ENCODE measurements around the gene CALCOCO1.

The CALCOCO1 gene

GRCh38 chr12:53700567-53700966 is 26.7 kb downstream of the CALCOCO1 start:
- no peaks in the 10 kb centered on the region for H3K79me1 ChIP-seq (replicated peaks; ENCODE audit: low read length, poor library complexity, severe bottlenecking)
- H3K9me3 ChIP-seq (ENCODE audit: control insufficient read depth, low read length) = no peaks in the 10 kb centered on the region
- no peak overlapping the region for H3K14ac ChIP-seq (ENCODE audit: low read length in 2 of 2)
- H3K23ac ChIP-seq (ENCODE audit: low read length in 2 of 2) = no peak overlapping the region
- no peak overlapping the region for H3K27ac ChIP-seq (ENCODE audit: low read length, poor library complexity, severe bottlenecking)
- H3K18ac ChIP-seq (ENCODE audit: low read depth in 1 of 2, low read length in 2 of 2) = no peak overlapping the region
- peaks cover 8% of the 10 kb centered on the region for H3K4me1 ChIP-seq (ENCODE audit: control insufficient read depth, insufficient read depth, low read depth, low read length)
- H2AK5ac ChIP-seq (ENCODE audit: low read length, severe bottlenecking) = no peak overlapping the region
- no peak for DNase-seq
- H3K9ac ChIP-seq (ENCODE audit: low read length) = no peak overlapping the region
- H3K27me3 ChIP-seq (ENCODE audit: control insufficient read depth in 1 of 2, insufficient read depth in 1 of 2, low read length in 2 of 2) = peaks cover 58 to 71% of the 10 kb centered on the region in 2 experiments
- no peak overlapping the region for H2BK5ac ChIP-seq (ENCODE audit: low read depth, low read length, poor library complexity, severe bottlenecking)
- no peak overlapping the region for H4K91ac ChIP-seq (ENCODE audit: low read length)
- no peak overlapping the region for H2BK120ac ChIP-seq (ENCODE audit: low read depth, low read length)
- H2AFZ ChIP-seq (ENCODE audit: low read depth, low read length) = no peak overlapping the region
- no peak overlapping the region for H3K4ac ChIP-seq (ENCODE audit: low read depth in 1 of 2, low read length in 2 of 2)
- H3K4me2 ChIP-seq (ENCODE audit: low read length, poor library complexity, severe bottlenecking) = no peak overlapping the region
- no peak overlapping the region for H2BK15ac ChIP-seq (ENCODE audit: low read depth, poor library complexity, severe bottlenecking)
- H2BK12ac ChIP-seq (ENCODE audit: low read length in 2 of 2) = no peak overlapping the region
- WGBS = 73% methylated on average over 5 of the region's 6 CpGs
- H3K4me3 ChIP-seq (ENCODE audit: insufficient read depth in 1 of 2, low read depth in 1 of 2, low read length in 2 of 2) = no peak overlapping the region
- no peaks in the 10 kb centered on the region for H3K36me3 ChIP-seq (ENCODE audit: control insufficient read depth in 1 of 2, insufficient read depth in 2 of 2, low read depth in 1 of 2, low read length in 2 of 2)
- H4K8ac ChIP-seq (ENCODE audit: low read length) = no peak overlapping the region

- no peak overlapping the region for H3K9ac ChIP-seq (ENCODE audit: low read length)
- H3K23ac ChIP-seq (ENCODE audit: low read length in 2 of 2) = no peak overlapping the region
- H3K4ac ChIP-seq (ENCODE audit: low read depth in 1 of 2, low read length in 2 of 2) = no peak overlapping the region
- H3K9me3 ChIP-seq (ENCODE audit: control insufficient read depth, low read length) = no peaks in the 10 kb centered on the region
- no peak overlapping the region for H2AK5ac ChIP-seq (ENCODE audit: low read length, severe bottlenecking)
- no peak overlapping the region for H2AFZ ChIP-seq (ENCODE audit: low read depth, low read length)
- peak overlapping the region; percentile 13 for H4K8ac ChIP-seq (ENCODE audit: low read length)
- no peak overlapping the region for H2BK120ac ChIP-seq (ENCODE audit: low read depth, low read length)
- no peak overlapping the region for H3K4me2 ChIP-seq (ENCODE audit: low read length, poor library complexity, severe bottlenecking)
- no peaks in the 10 kb centered on the region for H3K79me1 ChIP-seq (replicated peaks; ENCODE audit: low read length, poor library complexity, severe bottlenecking)
- peaks cover 61 to 70% of the 10 kb centered on the region in 2 experiments for H3K27me3 ChIP-seq (ENCODE audit: control insufficient read depth in 1 of 2, insufficient read depth in 1 of 2, low read length in 2 of 2)
- H3K18ac ChIP-seq (ENCODE audit: low read depth in 1 of 2, low read length in 2 of 2) = no peak overlapping the region
- H4K91ac ChIP-seq (ENCODE audit: low read length) = no peak overlapping the region
- no peak overlapping the region for H3K27ac ChIP-seq (ENCODE audit: low read length, poor library complexity, severe bottlenecking)
- no peak overlapping the region for H3K4me3 ChIP-seq (ENCODE audit: insufficient read depth in 1 of 2, low read depth in 1 of 2, low read length in 2 of 2)
- 62% methylated on average over 5 of the region's 5 CpGs for WGBS
- H2BK15ac ChIP-seq (ENCODE audit: low read depth, poor library complexity, severe bottlenecking) = no peak overlapping the region
- H3K4me1 ChIP-seq (ENCODE audit: control insufficient read depth, insufficient read depth, low read depth, low read length) = peaks cover 11% of the 10 kb centered on the region
- no peak overlapping the region for H3K14ac ChIP-seq (ENCODE audit: low read length in 2 of 2)
- no peak overlapping the region for H2BK12ac ChIP-seq (ENCODE audit: low read length in 2 of 2)
- no peak for DNase-seq
- no peak overlapping the region for H2BK5ac ChIP-seq (ENCODE audit: low read depth, low read length, poor library complexity, severe bottlenecking)
- H3K36me3 ChIP-seq (ENCODE audit: control insufficient read depth in 1 of 2, insufficient read depth in 2 of 2, low read depth in 1 of 2, low read length in 2 of 2) = no peaks in the 10 kb centered on the region
Measured at GRCh38 chr12:53699678-53700025, 27.6 kb downstream of the CALCOCO1 start.

GRCh38 chr12:53698948-53699677 is 28.1 kb downstream of the CALCOCO1 start:
- Histone ChIP-seq H2AK5ac (ENCODE audit: low read length, severe bottlenecking) (no peak overlapping the region), H3K9me3 (ENCODE audit: control insufficient read depth, low read length) (no peaks in the 10 kb centered on the region), H2BK12ac (ENCODE audit: low read length in 2 of 2) (no peak overlapping the region), H4K8ac (ENCODE audit: low read length) (no peak overlapping the region), H3K4me1 (ENCODE audit: control insufficient read depth, insufficient read depth, low read depth, low read length) (peaks cover 11% of the 10 kb centered on the region), H3K4me2 (ENCODE audit: low read length, poor library complexity, severe bottlenecking) (no peak overlapping the region), H3K14ac (ENCODE audit: low read length in 2 of 2) (no peak overlapping the region), H3K23ac (ENCODE audit: low read length in 2 of 2) (no peak overlapping the region), H3K27me3 (ENCODE audit: control insufficient read depth in 1 of 2, insufficient read depth in 1 of 2, low read length in 2 of 2) (peaks cover 64 to 67% of the 10 kb centered on the region in 2 experiments), H2AFZ (ENCODE audit: low read depth, low read length) (no peak overlapping the region), H3K9ac (ENCODE audit: low read length) (no peak overlapping the region), H3K36me3 (ENCODE audit: control insufficient read depth in 1 of 2, insufficient read depth in 2 of 2, low read depth in 1 of 2, low read length in 2 of 2) (no peaks in the 10 kb centered on the region), H2BK5ac (ENCODE audit: low read depth, low read length, poor library complexity, severe bottlenecking) (no peak overlapping the region), H3K27ac (ENCODE audit: low read length, poor library complexity, severe bottlenecking) (no peak overlapping the region), H3K4me3 (ENCODE audit: insufficient read depth in 1 of 2, low read depth in 1 of 2, low read length in 2 of 2) (no peak overlapping the region), H3K4ac (ENCODE audit: low read depth in 1 of 2, low read length in 2 of 2) (no peak overlapping the region), H4K91ac (ENCODE audit: low read length) (no peak overlapping the region), H2BK120ac (ENCODE audit: low read depth, low read length) (no peak overlapping the region), H3K79me1 (replicated peaks; ENCODE audit: low read length, poor library complexity, severe bottlenecking) (no peaks in the 10 kb centered on the region), H2BK15ac (ENCODE audit: low read depth, poor library complexity, severe bottlenecking) (no peak overlapping the region), H3K18ac (ENCODE audit: low read depth in 1 of 2, low read length in 2 of 2) (no peak overlapping the region)
- no peak for DNase-seq
- no CpG with 5 or more reads among the region's 3 CpGs for WGBS

- no peak for DNase-seq
- Histone ChIP-seq H3K27me3 (ENCODE audit: control insufficient read depth in 1 of 2, insufficient read depth in 1 of 2, low read length in 2 of 2) (peaks cover 43 to 61% of the 10 kb centered on the region in 2 experiments), H2BK5ac (ENCODE audit: low read depth, low read length, poor library complexity, severe bottlenecking) (no peak overlapping the region), H4K91ac (ENCODE audit: low read length) (no peak overlapping the region), H2BK12ac (ENCODE audit: low read length in 2 of 2) (no peak overlapping the region), H3K4me3 (ENCODE audit: insufficient read depth in 1 of 2, low read depth in 1 of 2, low read length in 2 of 2) (no peak overlapping the region), H3K9me3 (ENCODE audit: control insufficient read depth, low read length) (no peaks in the 10 kb centered on the region), H3K79me1 (replicated peaks; ENCODE audit: low read length, poor library complexity, severe bottlenecking) (no peaks in the 10 kb centered on the region), H2AFZ (ENCODE audit: low read depth, low read length) (no peak overlapping the region), H3K9ac (ENCODE audit: low read length) (no peak overlapping the region), H2BK120ac (ENCODE audit: low read depth, low read length) (no peak overlapping the region), H3K14ac (ENCODE audit: low read length in 2 of 2) (no peak overlapping the region), H2BK15ac (ENCODE audit: low read depth, poor library complexity, severe bottlenecking) (no peak overlapping the region), H3K4me2 (ENCODE audit: low read length, poor library complexity, severe bottlenecking) (peak overlapping the region; percentile 75), H2AK5ac (ENCODE audit: low read length, severe bottlenecking) (no peak overlapping the region), H3K36me3 (ENCODE audit: control insufficient read depth in 1 of 2, insufficient read depth in 2 of 2, low read depth in 1 of 2, low read length in 2 of 2) (no peaks in the 10 kb centered on the region), H3K4me1 (ENCODE audit: control insufficient read depth, insufficient read depth, low read depth, low read length) (peaks cover 11% of the 10 kb centered on the region), H3K18ac (ENCODE audit: low read depth in 1 of 2, low read length in 2 of 2) (no peak overlapping the region), H3K27ac (ENCODE audit: low read length, poor library complexity, severe bottlenecking) (no peak overlapping the region), H3K4ac (ENCODE audit: low read depth in 1 of 2, low read length in 2 of 2) (no peak overlapping the region), H4K8ac (ENCODE audit: low read length) (no peak overlapping the region), H3K23ac (ENCODE audit: low read length in 2 of 2) (no peak overlapping the region)
- WGBS = 23% methylated on average over 19 of the region's 24 CpGs
Measured at GRCh38 chr12:53696655-53697331, 30.5 kb downstream of the CALCOCO1 start.

All from mesenchymal stem cell (in vitro differentiated cells and primary cell).